ENCODE results near the gene ZMYM4.

GRCh38 chr1:35320937-35321336, 52.4 kb downstream of the ZMYM4 start:
- TF ChIP-seq CTCF (IDR thresholded peaks at IDR 0.05) (no peak), POLR2A (IDR thresholded peaks at IDR 0.05) (no peak)

Data from esophagus squamous epithelium (tissue), 4 donors.